ENCODE measurements around the gene PRIM1. TPM values are rescaled to one million over a fixed set of nuclear protein-coding genes. Genes with fewer than 3 reads are reported as not detected.

The PRIM1 gene
- total RNA-seq, result 4.4 and 6.1 TPM in 2 replicates

GRCh38 chr12:56751712-56752598, at the start of gene PRIM1:
Gene PRIM1 (minus strand): TSS chr12:56752323. CDS start chr12:56752298, 25 bp downstream.

DNA sequence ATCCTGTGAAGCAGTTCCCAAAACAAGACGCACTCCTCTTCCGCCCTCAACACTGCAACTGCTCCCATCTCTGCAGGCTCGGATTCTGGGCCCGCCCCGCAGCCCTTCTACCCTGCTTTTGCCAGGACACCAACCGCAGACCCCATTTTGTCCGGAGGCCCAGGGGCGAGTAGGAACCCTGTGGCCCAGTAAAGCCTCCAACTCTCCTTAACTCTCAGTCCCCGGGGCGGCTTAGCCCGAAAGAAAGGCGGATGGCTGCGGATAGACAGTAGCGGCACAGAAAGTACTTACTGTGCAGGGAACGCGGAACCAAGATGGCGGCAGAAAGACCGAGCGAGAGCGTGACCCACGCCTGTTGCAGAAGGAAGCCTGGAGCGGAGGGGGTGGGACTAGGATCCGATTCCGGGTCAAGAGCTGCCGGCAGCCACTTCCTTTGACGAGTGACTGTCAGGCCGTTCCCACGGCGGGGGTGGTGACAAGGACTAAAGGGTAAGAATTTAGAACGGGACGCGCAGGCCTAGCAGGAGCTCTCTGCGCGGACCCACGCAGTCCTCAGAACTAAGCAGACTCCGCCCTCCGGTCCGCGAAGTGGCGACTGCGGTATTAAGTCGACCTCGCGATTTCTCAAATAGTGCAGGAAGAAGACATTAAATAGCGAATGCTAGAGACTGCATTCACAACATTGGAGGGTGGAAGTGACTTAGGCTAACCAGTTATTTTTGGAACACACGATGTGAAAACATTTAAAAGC, 27.0 kb downstream of the PRIM1 start, which contains the start of gene NACA:
Gene NACA (minus strand): TSS at position 328 of the 751 bp plus-strand sequence. CDS start 778 bp downstream, outside the sequence.

DNA sequence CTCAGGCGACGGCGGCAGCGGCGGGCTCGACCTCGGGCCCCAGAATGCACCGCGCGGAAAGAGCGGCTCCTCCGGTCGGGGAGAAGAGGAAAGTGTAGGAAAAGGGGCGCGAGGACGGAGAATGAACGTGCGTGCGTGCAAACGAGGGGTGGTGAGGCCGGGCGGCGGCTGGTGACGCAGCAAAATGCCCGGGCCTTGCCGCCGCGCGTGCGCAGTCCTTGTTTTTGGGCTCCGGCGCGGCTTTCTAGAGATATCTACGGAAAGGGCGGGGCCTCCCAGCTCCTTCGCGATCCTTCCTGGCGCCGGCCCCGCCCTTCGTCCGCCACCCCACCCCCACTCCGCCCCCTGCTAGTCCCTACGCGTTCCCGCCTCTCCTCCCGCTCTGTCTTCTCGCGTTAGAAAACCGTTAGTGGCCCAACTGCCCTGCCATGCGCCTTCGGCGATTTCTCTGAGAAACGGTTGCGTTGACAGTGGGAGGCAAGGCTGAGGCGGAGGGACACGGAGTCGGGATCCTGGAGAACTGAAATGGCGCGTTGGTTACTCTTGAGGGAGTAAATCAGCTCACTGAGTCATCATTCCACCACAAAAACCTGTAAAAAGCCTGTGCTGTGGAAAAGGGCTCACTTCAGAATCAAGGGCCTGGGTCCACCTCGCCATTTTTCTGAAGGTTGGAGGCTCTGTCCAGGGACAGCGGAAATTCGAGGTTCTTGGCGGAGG, 63.8 kb downstream of the PRIM1 start, which contains the start of gene PTGES3:
Gene PTGES3 (minus strand): TSS at position 156 of the 717 bp plus-strand sequence. CDS start 285 bp downstream, outside the sequence.

Other genes starting within 250 kb of the PRIM1 start
- 18.1 and 21.5 TPM in 2 replicates for gene RBMS2, start 230.5 kb downstream of the PRIM1 start, total RNA-seq
- 17.1 and 40.9 TPM in 2 replicates for gene BAZ2A, start 122.0 kb downstream of the PRIM1 start, total RNA-seq
- 549 and 568 TPM in 2 replicates for gene ATP5F1B, start 106.3 kb downstream of the PRIM1 start, total RNA-seq
- gene PTGES3, start 64.0 kb downstream of the PRIM1 start, total RNA-seq, result 96.0 and 140 TPM in 2 replicates
- 1,271 and 1,407 TPM in 2 replicates for gene NACA, start 27.0 kb downstream of the PRIM1 start, total RNA-seq
- under 0.01 and 1.6 TPM in 2 replicates for gene HSD17B6, start 11.0 kb upstream of the PRIM1 start, total RNA-seq
- 0.28 and 2.7 TPM in 2 replicates for gene SDR9C7, start 182.1 kb upstream of the PRIM1 start, total RNA-seq
- 0.34 and 6.3 TPM in 2 replicates for gene RDH16, start 205.3 kb upstream of the PRIM1 start, total RNA-seq